ENCODE results near the gene SLC12A7.

- TF ChIP-seq EZH2 (IDR thresholded peaks at IDR 0.05) = no peak
- no peak for TF ChIP-seq POLR2AphosphoS5 (IDR thresholded peaks at IDR 0.05; ENCODE audit: borderline replicate concordance, low read depth, low read length)
Observed at GRCh38 chr5:1090538-1090937, 21.3 kb downstream of the SLC12A7 start.

Data from SK-N-MC (cell line).